OCI-LY3 (cell line): ENCODE data around the gene DISP3.

Experiments used
- H2AFZ ChIP-seq: fragments of 200-600, 300-600 bp; shearing (Covaris generic); 2 replicates; pipeline ENCODE4 v1.6.0; 2014; ENCODE audit warnings: antibody characterized with exemption, low read depth, low read length
- H3K27ac ChIP-seq: fragments of 200-600, 300-600 bp; sonication (generic); 2 replicates; pipeline ENCODE4 v1.5.1; 2014; ENCODE audit warnings: mild to moderate bottlenecking, low read length, moderate library complexity, mixed read lengths
- H3K27me3 ChIP-seq: fragments of 200-600, 300-600 bp; sonication (generic); 2 replicates; pipeline ENCODE4 v1.6.1; 2014; ENCODE audit warnings: low read depth, low read length, mixed read lengths
- H3K36me3 ChIP-seq: fragments of 200-600, 300-600 bp; sonication (generic); replicated peaks from 2 replicates; pipeline ENCODE3; 2014; ENCODE audit warnings: low read depth, low read length, mixed read lengths
- H3K4me1 ChIP-seq: fragments of 300-600, 200-600 bp; sonication (generic); 2 replicates; pipeline ENCODE4 v1.6.1; 2014; ENCODE audit warnings: low read length, mixed read lengths
- H3K4me2 ChIP-seq: fragments of 200-600, 300-600 bp; sonication (generic); 2 replicates; pipeline ENCODE4 v1.6.1; 2014; ENCODE audit warnings: low read length, mixed read lengths
- H3K4me3 ChIP-seq: fragments of 300-600, 200-600 bp; sonication (generic); 2 replicates; pipeline ENCODE4 v1.5.1; 2014; ENCODE audit warnings: antibody characterized with exemption, mild to moderate bottlenecking, low read length, moderate library complexity
- H3K79me2 ChIP-seq: fragments of 300-600, 200-600 bp; shearing (Covaris generic); 2 replicates; pipeline ENCODE4 v1.6.1; 2014; ENCODE audit warnings: mild to moderate bottlenecking, low read length, mixed read lengths
- H3K9ac ChIP-seq: fragments of 300-600, 200-600 bp; shearing (Covaris generic); 2 replicates; pipeline ENCODE4 v1.6.0; 2014; ENCODE audit warnings: mild to moderate bottlenecking, low read length, moderate library complexity
- H3K9me3 ChIP-seq: fragments of 200-600, 300-600 bp; shearing (Covaris generic); 2 replicates; pipeline ENCODE4 v1.6.1; 2014; ENCODE audit warnings: low read length, mixed read lengths; ENCODE audit not compliant: insufficient read depth
- H4K20me1 ChIP-seq: fragments of 200-600, 300-600 bp; sonication (generic); 2 replicates; pipeline ENCODE4 v1.6.1; 2016; ENCODE audit warnings: low read length, mixed read lengths; ENCODE audit not compliant: insufficient read depth
- CTCF ChIP-seq: fragments of 200-600, 300-600 bp; sonication (generic); IDR thresholded peaks from 2 replicates; pipeline ENCODE4 v1.5.1; 2014; ENCODE audit warnings: antibody characterized with exemption, low read length, low read depth
- EZH2phosphoT487 ChIP-seq: fragments of 200-600 bp; shearing (Covaris generic); IDR thresholded peaks from 2 replicates; pipeline ENCODE4 v1.6.1; 2018; ENCODE audit warnings: antibody characterized with exemption, mixed run types, low read depth

Gene DISP3

DNA sequence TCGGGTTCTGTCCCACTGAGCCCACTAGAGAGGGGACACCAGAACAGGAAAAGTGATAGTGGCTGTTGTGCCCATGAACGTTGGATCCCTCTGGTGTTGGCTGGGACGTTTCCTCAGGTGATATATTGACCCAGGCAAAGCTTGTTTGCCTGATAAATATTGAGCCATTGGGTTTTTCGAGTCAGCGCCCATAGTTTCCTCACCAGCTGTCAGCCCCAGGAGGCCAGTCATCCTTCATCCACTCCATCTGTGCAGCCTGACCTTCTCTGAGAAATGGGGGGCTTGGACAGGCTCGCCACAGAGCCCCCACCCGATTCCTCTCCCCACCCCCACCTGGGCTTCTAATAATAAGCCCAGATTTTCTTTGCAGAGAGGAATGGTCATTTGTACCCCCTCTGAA, 13.3 kb downstream of the DISP3 start:
- Histone ChIP-seq H3K9ac (no peak overlapping the region), H3K79me2 (no peaks in the 10 kb centered on the region), H2AFZ (no peak overlapping the region), H3K36me3 (no peaks in the 10 kb centered on the region), H3K4me2 (no peak overlapping the region), H3K27ac (no peak overlapping the region), H4K20me1 (no peaks in the 10 kb centered on the region), H3K9me3 (no peaks in the 10 kb centered on the region), H3K4me1 (no peaks in the 10 kb centered on the region), H3K4me3 (no peak overlapping the region), H3K27me3 (no peaks in the 10 kb centered on the region)
- no peak for TF ChIP-seq EZH2phosphoT487
- TF ChIP-seq CTCF = no peak

- H3K9ac ChIP-seq = no peak overlapping the region
- no peaks in the 10 kb centered on the region for H3K27me3 ChIP-seq
- no peaks in the 10 kb centered on the region for H3K4me1 ChIP-seq
- no peaks in the 10 kb centered on the region for H3K79me2 ChIP-seq
- no peak overlapping the region for H2AFZ ChIP-seq
- no peaks in the 10 kb centered on the region for H3K36me3 ChIP-seq
- TF ChIP-seq EZH2phosphoT487 = no peak
- H3K4me3 ChIP-seq = no peak overlapping the region
- H3K4me2 ChIP-seq = no peak overlapping the region
- H4K20me1 ChIP-seq = no peaks in the 10 kb centered on the region
- no peak overlapping the region for H3K27ac ChIP-seq
- H3K9me3 ChIP-seq = no peaks in the 10 kb centered on the region
These were observed 15.2 kb downstream of the DISP3 start for GRCh38 chr1:11493972-11494655.

- Histone ChIP-seq H3K27ac (no peak overlapping the region), H3K4me3 (no peak overlapping the region), H2AFZ (no peak overlapping the region), H3K79me2 (no peaks in the 10 kb centered on the region), H3K4me1 (no peaks in the 10 kb centered on the region), H3K36me3 (no peaks in the 10 kb centered on the region), H3K9ac (no peak overlapping the region), H3K27me3 (no peaks in the 10 kb centered on the region), H4K20me1 (no peaks in the 10 kb centered on the region), H3K9me3 (no peaks in the 10 kb centered on the region), H3K4me2 (no peak overlapping the region)
- TF ChIP-seq CTCF (no peak), EZH2phosphoT487 (no peak)
These were observed 15.8 kb downstream of the DISP3 start for GRCh38 chr1:11494771-11495170.

DNA sequence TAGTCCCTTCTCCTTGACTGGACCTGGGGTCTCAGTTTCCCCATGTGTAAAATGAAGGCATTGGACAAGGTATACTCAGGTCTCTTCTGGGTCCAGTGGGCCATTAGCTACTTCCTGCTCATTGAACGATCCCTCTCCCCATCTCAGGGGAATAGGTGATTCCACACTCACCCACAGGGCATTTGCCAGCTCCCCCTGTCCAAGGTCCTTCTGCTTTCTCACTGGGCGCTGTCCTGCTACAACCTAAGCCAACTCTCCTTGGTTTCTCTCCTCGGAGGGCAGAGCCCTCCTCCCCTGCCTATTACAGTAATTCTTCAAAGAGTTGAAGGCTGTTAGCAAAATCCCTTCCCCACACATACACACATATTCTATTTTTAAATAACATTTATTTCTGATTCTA, 16.6 kb downstream of the DISP3 start:
- no peak for TF ChIP-seq CTCF
- no peak for TF ChIP-seq EZH2phosphoT487
- no peaks in the 10 kb centered on the region for H3K9me3 ChIP-seq
- H3K4me3 ChIP-seq = no peak overlapping the region
- H3K79me2 ChIP-seq = no peaks in the 10 kb centered on the region
- H3K27me3 ChIP-seq = no peaks in the 10 kb centered on the region
- no peak overlapping the region for H3K27ac ChIP-seq
- H3K36me3 ChIP-seq = no peaks in the 10 kb centered on the region
- H3K4me1 ChIP-seq = no peaks in the 10 kb centered on the region
- H3K4me2 ChIP-seq = no peak overlapping the region
- no peak overlapping the region for H2AFZ ChIP-seq
- H3K9ac ChIP-seq = no peak overlapping the region
- no peaks in the 10 kb centered on the region for H4K20me1 ChIP-seq
